HepG2 (cell line): ENCODE measurements around the gene AP1AR. TPM values are rescaled to one million over a fixed set of nuclear protein-coding genes. Genes with fewer than 3 reads are reported as not detected.

ENCODE experiments used
- ARID3A ChIP-seq: IDR thresholded peaks from 2 replicates; pipeline ENCODE4 v1.6.1; 2012; ENCODE audit warnings: low read depth, low read length, improper control_type of control experiment
- CREM ChIP-seq, 2 experiments: sonication (generic) in 1 of 2; formaldehyde crosslinking in 1 of 2; IDR thresholded peaks; 2 replicates each; pipeline versions ENCODE4 v1.4.0 to v1.6.1; 2016 to 2020; ENCODE audit warnings: antibody characterized with exemption in 1 of 2, mild to moderate bottlenecking in 1 of 2, missing genetic modification reagents in 1 of 2
- DMAP1 ChIP-seq: IDR thresholded peaks from 2 replicates; pipeline ENCODE4 v1.6.1; 2016
- DR1 ChIP-seq: sonication (generic); formaldehyde crosslinking; IDR thresholded peaks from 2 replicates; pipeline ENCODE4 v1.8.0; 2021; ENCODE audit warnings: mild to moderate bottlenecking, missing genetic modification reagents, inconsistent platforms
- DRAP1 ChIP-seq: IDR thresholded peaks from 2 replicates; pipeline ENCODE4 v1.6.1; 2016; ENCODE audit warnings: missing genetic modification reagents, missing compliant biosample characterization
- FOXP1 ChIP-seq, 2 experiments: fragments of 450-650 bp in 1 of 2; IDR thresholded peaks; 2 replicates each; pipeline ENCODE4 v1.6.1; 2017 to 2018; ENCODE audit warnings: antibody characterized with exemption in 1 of 2
- GATAD2A ChIP-seq: IDR thresholded peaks from 2 replicates; pipeline ENCODE4 v1.6.1; 2016
- IRF2 ChIP-seq: IDR thresholded peaks from 2 replicates; pipeline ENCODE4 v1.6.1; 2018; ENCODE audit warnings: missing genetic modification reagents, missing compliant biosample characterization
- KDM1A ChIP-seq: IDR thresholded peaks from 2 replicates; pipeline ENCODE4 v1.6.1; 2016; ENCODE audit warnings: missing compliant biosample characterization
- MEIS1 ChIP-seq: sonication (generic); formaldehyde crosslinking; IDR thresholded peaks from 2 replicates; pipeline ENCODE4 v1.9.0; 2021; ENCODE audit warnings: mild to moderate bottlenecking, missing genetic modification reagents, moderate library complexity, borderline replicate concordance
- MEIS2 ChIP-seq: sonication (generic); formaldehyde crosslinking; IDR thresholded peaks from 2 replicates; pipeline ENCODE4 v1.9.0; 2021; ENCODE audit warnings: mild to moderate bottlenecking, missing genetic modification reagents
- POGZ ChIP-seq: sonication (generic); formaldehyde crosslinking; IDR thresholded peaks from 2 replicates; pipeline ENCODE4 v1.4.0; 2020; ENCODE audit warnings: mild to moderate bottlenecking, missing genetic modification reagents
- PPARG ChIP-seq: conservative IDR thresholded peaks from 2 replicates; pipeline ENCODE4 v1.6.1; 2016; ENCODE audit warnings: missing biosample characterization, missing genetic modification reagents
- RFX5 ChIP-seq: IDR thresholded peaks from 2 replicates; pipeline ENCODE4 v1.6.1; 2011; ENCODE audit warnings: low read depth, low read length, improper control_type of control experiment
- SETDB1 ChIP-seq: sonication (generic); formaldehyde crosslinking; IDR thresholded peaks from 2 replicates; pipeline ENCODE4 v1.5.1; 2020; ENCODE audit warnings: missing genetic modification reagents, mild to moderate bottlenecking, borderline replicate concordance
- SP1 ChIP-seq, 2 experiments: fragments of 450-650 bp in 1 of 2; sonication (generic) in 1 of 2; formaldehyde crosslinking in 1 of 2; IDR thresholded peaks; 2 replicates each; pipeline versions ENCODE4 v1.4.0 to v1.6.1; 2016 to 2020; ENCODE audit warnings: missing genetic modification reagents in 1 of 2
- TCF7 ChIP-seq: sonication (generic); IDR thresholded peaks from 2 replicates; pipeline ENCODE4 v1.6.1; 2016; ENCODE audit warnings: antibody characterized with exemption, low read depth
- ZBTB20 ChIP-seq: sonication (generic); formaldehyde crosslinking; IDR thresholded peaks from 2 replicates; pipeline ENCODE4 v1.8.1; 2023; ENCODE audit warnings: missing genetic modification reagents, low read depth, mild to moderate bottlenecking, borderline replicate concordance
- ZBTB7B ChIP-seq: sonication (generic); formaldehyde crosslinking; IDR thresholded peaks from 2 replicates; pipeline ENCODE4 v1.4.0; 2020; ENCODE audit warnings: missing genetic modification reagents
- ZNF383 ChIP-seq: sonication (generic); formaldehyde crosslinking; IDR thresholded peaks from 2 replicates; pipeline ENCODE4 v1.4.0; 2020; ENCODE audit warnings: missing genetic modification reagents, mild to moderate bottlenecking, borderline replicate concordance
- ZNF441 ChIP-seq: sonication (generic); formaldehyde crosslinking; IDR thresholded peaks from 2 replicates; pipeline ENCODE4 v1.7.0; 2021; ENCODE audit warnings: missing genetic modification reagents, borderline replicate concordance
- polyA plus RNA-seq, 8 experiments: library from polyadenylated mRNA; depleted of rRNA in 3 of 8; stranded (reverse) in 7 of 8; unstranded in 1 of 8; fragments of >200 nt; fragmentation: Illumina TruSeq in 4 of 8; extraction: Trizol in 4 of 8; gene quantifications; 2 replicates each; pipeline versions ENCODE4 v1.2.1 to v1.2.3, GENCODE V29; 2011 to 2016; ENCODE audit warnings: low read depth in 4 of 8, missing spikeins in 1 of 8, mixed read lengths in 1 of 8; ENCODE audit not compliant: insufficient read depth in 1 of 8
- total RNA-seq, 5 experiments: library from RNA; depleted of rRNA; stranded (reverse); fragments of >200 nt; fragmentation: Illumina TruSeq; extraction: Trizol; gene quantifications; 2 replicates each; pipeline ENCODE4 v1.2.3, GENCODE V29; 2016; ENCODE audit warnings: low read depth in 1 of 5
- TF ChIP-seq, protein P1 (sequence below): sonication (generic); formaldehyde crosslinking; IDR thresholded peaks from 2 replicates; pipeline ENCODE4 v1.5.0; 2020; ENCODE audit warnings: missing genetic modification reagents
- TF ChIP-seq, protein P2 (sequence below), 2 experiments: fragments of 450-650 bp in 1 of 2; sonication (generic) in 1 of 2; formaldehyde crosslinking; IDR thresholded peaks; 2 replicates each; pipeline versions ENCODE4 v1.5.0 to v1.8.0; 2020 to 2022; ENCODE audit warnings: mild to moderate bottlenecking in 1 of 2, missing genetic modification reagents in 1 of 2

Gene AP1AR
- total and polyA plus RNA-seq, 2 of the 13 experiments (the other 11 are each of a cell fraction or from before 2014, with no cell fraction given): 24.9 to 39.9 TPM

GRCh38 chr4:112230879-112231778, 458 bp upstream of the AP1AR start (continued):
- TF ChIP-seq DRAP1 (CRISPR knock-in tag) (peak; percentile 77; the same call in 1 of the 2 replicates), SETDB1 (CRISPR knock-in tag) (no peak), DMAP1 (CRISPR knock-in tag) (peak; percentile 77), MEIS1 (no peak), GATAD2A (CRISPR knock-in tag) (peak; percentile 84), MEIS2 (CRISPR knock-in tag) (no peak), POGZ (peak; percentile 90), PPARG (peak; percentile 80), ZBTB7B (CRISPR knock-in tag) (0 out of 2 replicates have a peak, but pooled peaks have one; percentile 22), RFX5 (no peak), TCF7 (peak; percentile 58), IRF2 (CRISPR knock-in tag) (peak; percentile 52), ZNF441 (CRISPR knock-in tag) (peak; percentile 40), DR1 (CRISPR knock-in tag) (0 out of 2 replicates have a peak, but pooled peaks have one; percentile 3), ZBTB20 (CRISPR knock-in tag) (peak; percentile 87), KDM1A (CRISPR knock-in tag) (no peak; the same call in 1 of the 2 replicates), ZNF383 (CRISPR knock-in tag) (no peak), FOXP1 (IDR thresholded peaks at IDR 0.05) (no peak; the same call in 1 of the 2 replicates), FOXP1 (CRISPR knock-in tag; IDR thresholded peaks at IDR 0.05) (peak; percentile 62), CREM (IDR thresholded peaks at IDR 0.05) (peak; percentile 88), CREM (CRISPR knock-in tag; IDR thresholded peaks at IDR 0.05) (0 out of 2 replicates have a peak, but pooled peaks have one; percentile 45), SP1 (IDR thresholded peaks at IDR 0.05) (no peak), SP1 (CRISPR knock-in tag; IDR thresholded peaks at IDR 0.05) (peak; percentile 63), ARID3A (0 out of 2 replicates have a peak, but pooled peaks have one; percentile 20)
- TF ChIP-seq, protein P1, sequence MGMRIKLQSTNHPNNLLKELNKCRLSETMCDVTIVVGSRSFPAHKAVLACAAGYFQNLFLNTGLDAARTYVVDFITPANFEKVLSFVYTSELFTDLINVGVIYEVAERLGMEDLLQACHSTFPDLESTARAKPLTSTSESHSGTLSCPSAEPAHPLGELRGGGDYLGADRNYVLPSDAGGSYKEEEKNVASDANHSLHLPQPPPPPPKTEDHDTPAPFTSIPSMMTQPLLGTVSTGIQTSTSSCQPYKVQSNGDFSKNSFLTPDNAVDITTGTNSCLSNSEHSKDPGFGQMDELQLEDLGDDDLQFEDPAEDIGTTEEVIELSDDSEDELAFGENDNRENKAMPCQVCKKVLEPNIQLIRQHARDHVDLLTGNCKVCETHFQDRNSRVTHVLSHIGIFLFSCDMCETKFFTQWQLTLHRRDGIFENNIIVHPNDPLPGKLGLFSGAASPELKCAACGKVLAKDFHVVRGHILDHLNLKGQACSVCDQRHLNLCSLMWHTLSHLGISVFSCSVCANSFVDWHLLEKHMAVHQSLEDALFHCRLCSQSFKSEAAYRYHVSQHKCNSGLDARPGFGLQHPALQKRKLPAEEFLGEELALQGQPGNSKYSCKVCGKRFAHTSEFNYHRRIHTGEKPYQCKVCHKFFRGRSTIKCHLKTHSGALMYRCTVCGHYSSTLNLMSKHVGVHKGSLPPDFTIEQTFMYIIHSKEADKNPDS: no peak
- TF ChIP-seq, protein P2, sequence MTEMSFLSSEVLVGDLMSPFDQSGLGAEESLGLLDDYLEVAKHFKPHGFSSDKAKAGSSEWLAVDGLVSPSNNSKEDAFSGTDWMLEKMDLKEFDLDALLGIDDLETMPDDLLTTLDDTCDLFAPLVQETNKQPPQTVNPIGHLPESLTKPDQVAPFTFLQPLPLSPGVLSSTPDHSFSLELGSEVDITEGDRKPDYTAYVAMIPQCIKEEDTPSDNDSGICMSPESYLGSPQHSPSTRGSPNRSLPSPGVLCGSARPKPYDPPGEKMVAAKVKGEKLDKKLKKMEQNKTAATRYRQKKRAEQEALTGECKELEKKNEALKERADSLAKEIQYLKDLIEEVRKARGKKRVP (CRISPR knock-in tag; IDR thresholded peaks at IDR 0.05): peak in 1 of 2 experiments; percentile 94; a peak in 2 of 4 replicates
